GM19328 (cell line): Measurements from ENCODE around the gene LRP1B.

Experiments used
- ATAC-seq: cut with Tn5 transposase; IDR thresholded peaks from one replicate; pipeline ENCODE4 v1.9.1; 2021; ENCODE audit warnings: mild to moderate bottlenecking, moderate library complexity; ENCODE audit not compliant: unreplicated experiment

Gene LRP1B

GRCh38 chr2:141796449-141796848 lies 334.4 kb downstream of the LRP1B start:
- ATAC-seq: no peak

GRCh38 chr2:141791521-141791920 lies 339.3 kb downstream of the LRP1B start:
- ATAC-seq: no peak

DNA sequence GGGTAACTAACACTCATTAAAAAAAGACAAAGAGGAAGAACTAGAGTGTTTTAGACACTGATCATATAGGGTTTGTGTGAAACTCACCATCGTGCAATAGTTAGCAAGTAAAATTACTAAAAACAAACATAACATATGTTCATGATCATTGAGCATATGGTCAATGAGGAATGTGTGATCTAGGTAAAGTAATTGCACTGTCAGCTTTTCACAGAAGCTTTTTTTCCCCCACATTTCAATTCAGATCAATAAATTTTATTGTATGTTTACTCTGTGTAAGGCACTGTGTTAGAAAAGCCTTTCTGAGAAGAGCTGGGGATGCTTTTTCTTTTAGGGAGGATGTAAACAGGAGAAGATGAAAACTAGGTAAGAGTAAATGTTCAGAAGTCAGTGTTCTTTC lies 348.2 kb downstream of the LRP1B start:
- no peak for ATAC-seq

- no peak for ATAC-seq
Observed at GRCh38 chr2:141778315-141778835, 352.4 kb downstream of the LRP1B start.

- ATAC-seq: no peak
Observed at GRCh38 chr2:141770530-141770929, 360.3 kb downstream of the LRP1B start.

DNA sequence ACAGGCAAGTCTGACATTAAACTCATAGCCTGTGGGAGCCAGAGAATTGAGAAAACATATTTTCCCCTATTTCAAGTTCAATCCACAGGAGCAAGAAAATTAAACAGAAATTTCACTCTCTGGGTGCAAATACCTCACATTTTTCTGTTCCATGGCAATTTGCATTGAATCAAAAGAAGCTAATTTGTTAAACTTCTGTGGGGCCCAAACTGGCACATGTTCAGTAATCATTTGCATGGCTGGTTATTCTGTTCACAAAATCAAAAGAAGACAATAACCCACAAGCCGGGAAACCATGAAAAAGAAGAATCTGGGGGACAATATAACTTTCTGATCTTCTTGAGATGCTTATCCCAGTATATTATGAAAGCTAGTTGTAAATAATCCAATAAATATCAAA lies 363.1 kb downstream of the LRP1B start:
- no peak for ATAC-seq

GRCh38 chr2:141767051-141767450 lies 363.8 kb downstream of the LRP1B start:
- no peak for ATAC-seq

GRCh38 chr2:141766225-141766624 lies 364.6 kb downstream of the LRP1B start:
- no peak for ATAC-seq

- no peak for ATAC-seq
Observed at GRCh38 chr2:141748616-141749015, 382.2 kb downstream of the LRP1B start.

DNA sequence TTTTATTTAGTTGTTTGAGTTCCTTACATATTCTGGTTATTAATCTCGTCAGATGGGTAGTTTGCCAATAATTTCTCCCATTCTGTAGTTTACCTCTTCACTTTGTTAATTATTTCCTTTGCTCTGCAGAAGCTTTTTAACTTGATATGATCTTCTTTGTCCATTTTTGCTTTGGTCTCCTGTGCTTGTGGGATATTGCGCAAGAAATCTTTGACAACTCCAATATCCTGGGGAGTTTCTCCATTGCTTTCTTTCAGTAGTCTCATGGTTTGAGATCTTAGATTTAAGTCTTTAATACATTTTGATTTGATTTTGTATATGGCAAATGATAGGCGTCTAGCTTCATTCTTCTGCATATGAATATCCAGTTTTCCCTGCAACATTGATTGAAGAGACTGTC lies 389.2 kb downstream of the LRP1B start:
- no peak for ATAC-seq

DNA sequence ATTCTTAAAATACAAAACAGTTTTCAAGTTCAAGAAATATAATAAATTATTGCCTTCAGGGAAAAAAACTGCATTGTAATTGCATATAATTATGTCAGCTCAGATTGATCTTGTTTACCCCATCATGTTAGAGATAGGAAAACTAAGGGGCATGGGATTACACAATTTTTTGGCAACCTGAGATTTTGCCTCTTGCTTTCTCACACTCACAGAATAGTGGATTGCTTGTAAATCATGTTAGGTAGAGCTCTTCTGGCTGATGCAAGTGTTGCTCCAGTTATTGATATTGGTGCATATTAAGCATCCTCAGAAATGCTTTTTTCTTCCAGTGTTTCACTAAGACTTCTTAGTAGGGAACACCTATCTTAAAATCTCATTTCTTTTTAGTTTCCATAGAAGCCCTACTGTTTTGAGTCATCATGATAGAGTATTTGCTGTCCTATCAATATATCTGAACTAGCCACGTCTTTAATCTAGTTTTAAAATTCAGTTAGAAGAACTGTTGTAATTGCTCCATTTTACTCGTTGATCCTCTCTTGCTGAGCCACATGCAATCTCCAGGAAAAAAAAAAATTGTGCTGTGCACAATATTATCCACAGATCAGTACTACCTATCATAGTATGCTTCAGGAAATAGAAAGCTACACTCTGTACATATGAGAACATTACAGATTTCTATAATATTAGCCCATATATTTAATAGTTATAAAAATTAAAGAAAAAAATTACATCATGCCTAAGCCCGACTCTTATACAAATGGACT lies 393.1 kb downstream of the LRP1B start:
- ATAC-seq: no peak

- ATAC-seq: no peak
Observed at GRCh38 chr2:141736466-141736865, 394.4 kb downstream of the LRP1B start.

DNA sequence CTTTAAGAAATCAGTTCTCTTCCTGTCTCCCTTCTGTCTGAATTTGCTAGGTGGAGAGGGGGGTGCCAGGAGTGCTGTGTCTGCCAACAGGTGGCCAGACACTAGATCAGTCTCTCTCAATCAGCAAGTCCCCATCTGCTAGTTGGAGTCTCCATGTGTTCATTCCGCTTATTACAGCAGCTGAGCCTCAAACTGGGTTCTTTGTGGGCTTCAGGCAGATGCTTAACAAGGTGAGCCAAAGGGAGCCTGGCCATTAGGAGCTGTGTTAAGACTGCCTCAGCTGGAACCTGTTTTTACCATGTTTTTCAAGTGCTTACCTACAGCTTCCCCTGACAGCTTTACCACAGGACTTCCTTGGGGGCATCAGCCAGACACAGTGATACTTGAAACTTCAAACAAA lies 401.9 kb downstream of the LRP1B start:
- ATAC-seq: no peak

- ATAC-seq: no peak
Observed at GRCh38 chr2:141728142-141728541, 402.7 kb downstream of the LRP1B start.

DNA sequence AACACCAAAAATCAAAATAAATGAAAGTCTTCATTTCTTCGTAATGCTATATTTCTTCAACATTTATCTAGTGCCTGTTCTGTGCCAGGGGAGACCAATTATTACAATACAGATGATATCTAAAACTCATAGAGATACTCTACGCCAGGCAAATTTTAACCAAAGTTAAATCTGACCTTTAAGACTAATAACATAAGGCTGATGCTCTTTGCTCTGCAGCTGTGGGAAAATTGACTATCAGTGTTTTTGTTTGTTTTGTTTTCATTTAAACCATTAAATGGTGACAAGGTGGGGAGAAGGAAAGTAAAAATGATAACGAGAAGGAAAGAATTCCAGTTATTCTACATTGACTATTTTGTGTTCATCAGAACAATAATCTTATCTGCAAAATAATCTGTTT lies 406.4 kb downstream of the LRP1B start:
- no peak for ATAC-seq

DNA sequence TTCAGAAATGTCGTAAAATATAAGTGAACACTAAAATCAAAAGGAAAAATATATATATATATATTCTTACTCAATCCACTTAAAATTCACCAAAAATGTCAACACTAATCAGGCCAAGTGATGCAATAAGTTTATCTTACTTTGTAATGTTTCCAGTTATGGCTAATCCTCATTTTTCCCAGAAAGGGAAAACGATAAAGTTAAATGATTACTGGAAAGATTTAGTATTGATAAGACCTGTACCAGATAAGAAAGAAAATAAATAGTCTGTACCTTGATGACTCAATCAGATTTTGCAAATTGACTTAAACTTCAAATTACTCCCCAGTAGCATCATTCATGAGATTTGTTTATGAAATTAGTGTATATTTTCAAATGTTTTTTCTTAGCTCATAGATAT lies 407.0 kb downstream of the LRP1B start:
- ATAC-seq: no peak

GRCh38 chr2:141720476-141720875 lies 410.3 kb downstream of the LRP1B start:
- ATAC-seq: no peak

DNA sequence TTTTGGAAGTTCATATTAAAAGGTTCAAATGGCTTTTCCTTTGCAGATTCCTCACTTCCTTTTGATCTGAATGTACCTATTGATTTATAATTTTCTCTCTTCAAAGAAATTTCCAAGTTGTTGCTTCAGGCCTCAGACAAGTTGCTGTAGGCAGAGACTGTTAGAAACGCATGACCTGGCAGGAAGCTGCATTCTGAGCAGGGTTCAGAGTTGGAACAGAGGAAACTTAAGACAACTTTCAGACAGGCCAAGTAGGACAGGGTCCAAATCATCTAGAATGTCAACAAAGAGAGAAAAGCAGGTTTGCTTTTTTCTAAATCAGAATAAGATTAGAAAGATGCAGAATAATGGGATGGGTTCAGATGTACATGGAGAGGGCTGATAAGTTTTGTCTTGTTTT lies 416.3 kb downstream of the LRP1B start:
- ATAC-seq: no peak

DNA sequence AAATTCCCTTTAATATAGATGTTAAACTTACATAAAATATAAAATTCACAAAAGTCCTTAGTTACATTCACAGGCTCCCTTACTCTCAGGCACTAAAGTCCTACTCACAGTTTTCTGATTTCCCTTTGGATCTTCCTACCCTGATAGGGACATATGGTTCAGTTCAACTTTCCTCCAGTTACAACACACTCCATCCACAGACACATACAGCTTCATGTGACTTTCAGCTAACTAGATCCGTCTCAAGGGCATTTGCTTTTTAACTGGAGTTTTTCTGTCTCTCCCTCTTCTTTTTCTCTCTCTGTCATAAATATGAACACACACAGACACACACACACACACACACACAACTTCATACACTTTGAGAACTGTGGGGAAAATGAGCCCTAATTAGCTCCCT lies 419.2 kb downstream of the LRP1B start:
- no peak for ATAC-seq

DNA sequence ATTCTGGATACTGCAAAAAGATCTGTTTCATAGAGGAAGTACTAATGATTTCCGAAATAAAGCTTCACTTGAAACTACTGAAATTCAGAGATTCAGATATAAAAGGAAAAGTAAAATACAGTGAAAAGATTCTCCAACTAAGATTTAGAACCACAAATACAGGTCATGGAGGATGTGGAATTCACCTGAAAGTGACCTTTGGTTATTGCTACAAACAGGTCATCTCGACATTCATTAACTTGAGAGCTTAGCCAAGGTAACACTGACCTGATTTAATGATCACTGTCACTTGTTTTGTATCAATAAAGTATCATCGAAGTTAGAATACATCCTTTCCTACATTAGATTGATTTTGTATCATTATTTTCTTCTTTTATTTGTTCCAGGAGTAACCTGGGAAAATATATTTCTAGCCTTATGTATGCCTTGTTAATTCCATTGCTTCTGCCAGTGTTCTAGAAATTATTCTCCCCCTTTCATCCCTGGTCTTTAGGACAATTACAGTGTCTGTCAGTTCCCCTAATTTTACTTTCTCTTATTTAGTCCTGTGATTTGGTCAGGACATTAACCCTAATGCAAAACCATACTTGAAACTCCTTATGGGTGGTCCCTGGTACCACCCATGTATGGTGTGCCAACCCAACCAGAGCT lies 420.1 kb downstream of the LRP1B start:
- no peak for ATAC-seq

DNA sequence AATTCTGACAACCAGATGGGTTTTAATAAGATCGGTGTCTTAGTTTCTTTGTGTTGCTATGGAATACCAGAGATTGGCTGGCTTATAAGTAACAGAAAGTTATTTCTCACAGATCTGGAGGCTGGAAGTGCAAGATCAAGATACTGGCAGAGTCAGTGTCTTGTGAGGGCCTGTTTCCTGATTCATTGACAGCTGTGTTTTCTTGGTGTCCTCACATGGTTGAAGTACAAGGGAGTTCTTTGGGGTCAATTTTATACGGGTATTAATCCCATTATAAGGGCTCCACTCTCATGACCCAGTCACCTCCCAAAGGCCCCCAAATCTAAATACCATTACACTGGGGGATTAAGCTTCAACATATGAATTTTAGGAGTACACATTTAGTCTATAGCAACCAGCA lies 421.1 kb downstream of the LRP1B start:
- no peak for ATAC-seq

DNA sequence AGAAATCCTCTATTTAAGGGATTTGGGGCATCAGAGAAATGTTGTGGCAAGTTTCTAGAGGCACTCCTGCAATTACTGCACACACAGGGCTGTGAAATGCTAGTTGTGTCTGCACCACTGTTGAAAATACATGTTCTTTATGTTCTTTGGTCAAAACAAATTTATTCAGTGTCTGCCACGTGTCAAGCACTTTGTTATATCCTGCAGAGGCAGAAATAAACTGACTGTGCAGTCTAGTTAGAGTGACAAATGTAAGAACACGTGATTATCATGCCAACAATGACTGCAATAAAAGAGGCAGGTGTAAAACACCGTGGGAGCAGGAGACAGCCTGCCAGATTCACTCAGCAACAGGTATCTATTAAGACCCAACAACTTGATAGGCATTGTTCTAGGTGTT lies 423.3 kb downstream of the LRP1B start:
- no peak for ATAC-seq
